ENCODE results near the gene THRAP3. TPM values are rescaled to one million over a fixed set of nuclear protein-coding genes. Genes with fewer than 3 reads are reported as not detected.

THRAP3 gene
- total RNA-seq, 4 donors from 2014 or later = 25.8 to 73.7 (median 59.9) TPM

DNA sequence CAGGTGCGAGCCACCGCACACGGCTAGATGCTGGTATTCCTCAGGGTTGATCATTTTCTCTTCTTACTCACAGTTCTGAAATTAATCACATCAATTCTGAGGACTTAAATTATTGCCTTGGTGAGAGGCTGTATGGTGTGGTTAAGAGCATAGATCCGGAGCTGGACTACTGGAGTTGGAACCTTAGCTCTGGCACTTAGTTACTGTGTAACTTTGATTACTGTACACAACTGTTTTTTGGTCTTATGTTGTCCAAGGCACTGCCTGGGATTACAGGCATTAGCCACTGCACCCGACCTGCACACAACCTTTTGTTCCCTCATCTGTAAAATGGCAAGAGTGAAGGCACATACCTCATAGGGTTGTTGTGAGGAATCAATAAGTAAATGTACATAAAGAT is 25.6 kb upstream of the THRAP3 start:
- H3K27ac ChIP-seq = no peak overlapping the region
- no peak overlapping the region for H3K4me3 ChIP-seq
- no peaks in the 10 kb centered on the region for H3K27me3 ChIP-seq
- in situ Hi-C loops (cut with MboI; ENCODE audit: low pct_ligation_motif_present in 1 of 4, low pct_unique_long_range_greater_than_20kb in 1 of 4, low sequenced_read_pairs in 3 of 4) = loop anchor here (10.0 to 25.0 kb wide), 4 partner anchors 76 to 214 kb away; no protein-coding TSS in a partner anchor
- 55 to 80% methylated on average over 1 to 5 of the region's 5 CpGs for WGBS, 2 donors (ENCODE audit: low coverage in 1 of 2)
- no peak for DNase-seq
- H3K4me1 ChIP-seq = peaks cover 0 to 12% (median 2%) of the 10 kb centered on the region in 4 donors
- no peaks in the 10 kb centered on the region for H3K9me3 ChIP-seq
- no peaks in the 10 kb centered on the region for H3K36me3 ChIP-seq
- intact Hi-C loops (cut with DNase I; ENCODE audit: low total_unique reads) = no loop called here
- no peak for TF ChIP-seq EP300 (IDR thresholded peaks at IDR 0.05; ENCODE audit: low read depth)
- no peak for TF ChIP-seq CTCF (IDR thresholded peaks at IDR 0.05)
- TF ChIP-seq POLR2A (IDR thresholded peaks at IDR 0.05) = no peak
- TF ChIP-seq POLR2AphosphoS5 (IDR thresholded peaks at IDR 0.05) = no peak

DNA sequence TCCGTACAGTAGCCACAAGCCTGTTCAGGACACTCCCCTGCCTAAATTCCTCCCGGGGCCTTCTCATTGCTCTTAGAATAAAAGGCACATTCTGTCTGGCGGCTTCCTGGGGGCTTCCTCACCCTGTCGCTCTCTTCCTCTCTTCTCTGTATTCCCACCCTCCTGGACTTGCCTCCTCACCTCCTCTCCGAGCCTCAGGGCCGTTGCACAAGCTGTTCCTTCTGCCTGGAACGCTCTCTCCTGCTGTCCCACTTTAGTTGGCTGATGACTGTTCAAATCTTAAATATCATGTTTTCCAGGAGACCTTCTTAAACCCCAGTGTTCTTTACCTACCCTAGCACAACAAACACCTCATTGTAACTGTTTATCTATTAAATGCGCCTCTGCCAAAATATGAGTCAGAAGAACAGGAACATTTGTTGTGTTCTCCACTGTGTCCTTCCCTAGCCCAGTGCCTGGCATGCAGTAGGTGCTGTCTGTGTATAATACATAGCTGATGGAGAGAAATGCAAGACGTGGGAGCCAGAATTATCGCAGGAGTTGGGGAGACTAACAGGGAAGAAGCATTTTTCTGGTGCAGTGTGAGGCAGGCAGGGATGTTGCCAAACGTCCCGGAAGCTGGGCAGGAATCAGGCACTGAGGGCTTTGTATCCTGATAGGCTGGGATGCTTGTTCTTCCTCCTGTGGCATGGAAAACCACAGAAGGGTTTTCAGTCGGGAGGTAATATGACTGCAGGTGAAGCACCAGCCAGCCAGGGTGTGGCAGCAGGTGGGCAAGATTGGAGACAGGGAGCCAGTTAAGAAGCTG is 24.1 kb upstream of the THRAP3 start:
- 51 to 70% methylated on average over 12 to 13 of the region's 13 CpGs for WGBS, 2 donors (ENCODE audit: low coverage in 1 of 2)
- Histone ChIP-seq H3K27me3 (no peaks in the 10 kb centered on the region), H3K9me3 (no peaks in the 10 kb centered on the region), H3K4me1 (peaks cover 2 to 22% (median 7%) of the 10 kb centered on the region in 4 donors), H3K27ac (peak overlapping the region in 1 of 4 donors; percentile 16), H3K36me3 (no peaks in the 10 kb centered on the region), H3K4me3 (no peak overlapping the region)
- intact Hi-C loops (cut with DNase I; ENCODE audit: low total_unique reads) = no loop called here
- peak; percentile 20 for DNase-seq
- in situ Hi-C loops (cut with MboI; ENCODE audit: low pct_ligation_motif_present in 1 of 4, low pct_unique_long_range_greater_than_20kb in 1 of 4, low sequenced_read_pairs in 3 of 4) = loop anchor here (10.0 to 25.0 kb wide), 4 partner anchors 75 to 212 kb away; no protein-coding TSS in a partner anchor
- TF ChIP-seq EP300 (IDR thresholded peaks at IDR 0.05; ENCODE audit: low read depth) (no peak), POLR2A (IDR thresholded peaks at IDR 0.05) (no peak), CTCF (IDR thresholded peaks at IDR 0.05) (no peak), POLR2AphosphoS5 (IDR thresholded peaks at IDR 0.05) (no peak)

GRCh38 chr1:36203027-36203553 is 21.2 kb upstream of the THRAP3 start:
- DNase-seq = no peak
- intact Hi-C loops (cut with DNase I; ENCODE audit: low total_unique reads) (no loop called here), in situ Hi-C loops (cut with MboI; ENCODE audit: low pct_ligation_motif_present in 1 of 4, low pct_unique_long_range_greater_than_20kb in 1 of 4, low sequenced_read_pairs in 3 of 4) (no loop called here)
- H3K4me3 ChIP-seq = no peak overlapping the region
- peaks cover 2 to 31% (median 7%) of the 10 kb centered on the region in 4 donors for H3K4me1 ChIP-seq
- no peak for TF ChIP-seq POLR2AphosphoS5 (IDR thresholded peaks at IDR 0.05)
- no peak for TF ChIP-seq CTCF (IDR thresholded peaks at IDR 0.05)
- TF ChIP-seq EP300 (IDR thresholded peaks at IDR 0.05; ENCODE audit: low read depth) = no peak
- no peak for TF ChIP-seq POLR2A (IDR thresholded peaks at IDR 0.05)
- no peaks in the 10 kb centered on the region for H3K9me3 ChIP-seq
- peak overlapping the region in 3 of 4 donors; percentile 36 to 53 (median 42) for H3K27ac ChIP-seq
- no peaks in the 10 kb centered on the region for H3K36me3 ChIP-seq
- WGBS, 2 donors (ENCODE audit: low coverage in 1 of 2) = 90% methylated on average over 3 of the region's 3 CpGs; no CpG with 5 or more reads in 1 of the 2 donors
- no peaks in the 10 kb centered on the region for H3K27me3 ChIP-seq

DNA sequence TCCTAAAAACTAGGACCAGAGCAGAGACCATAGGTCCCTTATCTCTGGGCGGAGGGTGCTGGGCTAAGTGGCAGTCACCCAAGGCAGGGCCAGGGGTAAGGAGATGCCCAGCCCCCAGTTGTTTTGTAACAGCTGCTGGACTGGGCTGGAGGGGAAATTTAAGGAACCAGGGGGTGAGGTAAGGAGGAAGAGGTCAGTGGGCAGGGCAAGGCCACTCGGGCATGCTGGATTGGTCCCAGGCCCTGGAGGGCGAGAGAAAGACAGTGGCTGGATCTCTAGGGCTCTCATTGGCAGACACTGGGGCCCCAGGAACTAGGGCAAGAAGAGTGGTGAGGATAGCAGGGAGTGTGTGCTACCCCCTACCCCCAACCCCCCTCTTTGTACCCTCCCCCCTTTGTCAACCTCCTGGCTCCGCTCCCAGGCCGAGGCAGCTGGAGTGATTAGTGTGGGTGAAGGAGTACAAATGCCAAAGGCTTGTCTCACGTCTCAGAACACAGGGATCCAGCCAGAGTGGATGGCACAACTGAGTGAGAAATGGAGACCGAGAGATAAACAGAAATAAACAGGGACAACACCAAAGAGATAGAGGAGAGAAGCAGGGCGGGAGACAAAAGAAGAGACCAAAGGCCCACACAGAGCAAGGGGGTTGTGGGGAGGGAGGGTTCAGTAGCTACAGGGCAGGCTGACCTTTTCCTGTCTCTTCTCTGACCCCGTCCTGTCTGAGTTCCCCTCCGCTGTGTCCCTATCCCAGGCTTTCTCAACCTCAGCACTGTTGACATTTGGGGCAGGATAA is 20.5 kb upstream of the THRAP3 start:
- peak; percentile 21 for DNase-seq
- WGBS, 2 donors (ENCODE audit: low coverage in 1 of 2) = 68% methylated on average over 10 of the region's 10 CpGs; no CpG with 5 or more reads in 1 of the 2 donors
- no peaks in the 10 kb centered on the region for H3K27me3 ChIP-seq
- H3K27ac ChIP-seq = peak overlapping the region in 3 of 4 donors; percentile 36 to 53 (median 42)
- TF ChIP-seq EP300 (IDR thresholded peaks at IDR 0.05; ENCODE audit: low read depth) = no peak
- TF ChIP-seq POLR2AphosphoS5 (IDR thresholded peaks at IDR 0.05) = no peak
- TF ChIP-seq CTCF (IDR thresholded peaks at IDR 0.05) = no peak
- no peak for TF ChIP-seq POLR2A (IDR thresholded peaks at IDR 0.05)
- H3K4me1 ChIP-seq = peaks cover 2 to 31% (median 7%) of the 10 kb centered on the region in 4 donors
- in situ Hi-C loops (cut with MboI; ENCODE audit: low pct_ligation_motif_present in 1 of 4, low pct_unique_long_range_greater_than_20kb in 1 of 4, low sequenced_read_pairs in 3 of 4) (no loop called here), intact Hi-C loops (cut with DNase I; ENCODE audit: low total_unique reads) (no loop called here)
- no peaks in the 10 kb centered on the region for H3K9me3 ChIP-seq
- no peak overlapping the region for H3K4me3 ChIP-seq
- H3K36me3 ChIP-seq = no peaks in the 10 kb centered on the region
